Mesendoderm (in vitro differentiated cells): ENCODE measurements around the gene TRMT2A.
A peak's percentile ranks its signal among the peaks of the same experiment; 100 is the strongest.

Experiments
- DNase-seq: peaks from one replicate; pipeline ENCODE4 v3.0.0; 2013
- H2AK5ac ChIP-seq: 2 replicates; pipeline ENCODE4 v1.6.1; 2013; ENCODE audit warnings: low read length, inconsistent platforms
- H2BK120ac ChIP-seq: 2 replicates; pipeline ENCODE4 v1.6.1; 2013; ENCODE audit warnings: low read depth, mild to moderate bottlenecking, low read length, moderate library complexity, mixed read lengths
- H2BK15ac ChIP-seq: replicated peaks from 2 replicates; pipeline ENCODE4 v1.6.1; 2013; ENCODE audit warnings: low read depth, mild to moderate bottlenecking, moderate library complexity
- H2BK5ac ChIP-seq: 2 replicates; pipeline ENCODE4 v1.6.1; 2013; ENCODE audit warnings: low read length, inconsistent platforms
- H3K18ac ChIP-seq: 2 replicates; pipeline ENCODE4 v1.6.1; 2013; ENCODE audit warnings: mild to moderate bottlenecking, low read length, mixed read lengths
- H3K23ac ChIP-seq: one replicate; pipeline ENCODE4 v1.6.1; 2013; ENCODE audit warnings: low read length
- H3K27ac ChIP-seq: 2 replicates; pipeline ENCODE4 v1.5.1; 2013; ENCODE audit warnings: low read depth, mild to moderate bottlenecking, inconsistent platforms, low read length, moderate library complexity
- H3K27me3 ChIP-seq: 2 replicates; pipeline ENCODE4 v1.6.1; 2013; ENCODE audit warnings: low read length, control low read depth, mild to moderate bottlenecking, inconsistent platforms; ENCODE audit not compliant: insufficient read depth, poor library complexity
- H3K36me3 ChIP-seq: 2 replicates; pipeline ENCODE4 v1.6.1; 2013; ENCODE audit warnings: low read length, inconsistent platforms; ENCODE audit not compliant: control insufficient read depth, insufficient read depth
- H3K4ac ChIP-seq: one replicate; pipeline ENCODE4 v1.6.1; 2013; ENCODE audit warnings: low read depth, mild to moderate bottlenecking, low read length, moderate library complexity
- H3K4me1 ChIP-seq: 2 replicates; pipeline ENCODE4 v1.6.1; 2013; ENCODE audit warnings: low read depth, low read length, inconsistent platforms; ENCODE audit not compliant: control insufficient read depth
- H3K4me2 ChIP-seq: 2 replicates; pipeline ENCODE4 v1.6.1; 2013; ENCODE audit warnings: low read length
- H3K4me3 ChIP-seq: 2 replicates; pipeline ENCODE4 v1.5.1; 2013; ENCODE audit warnings: mild to moderate bottlenecking, low read length
- H3K56ac ChIP-seq: one replicate; pipeline ENCODE4 v1.6.1; 2013; ENCODE audit warnings: low read length
- H3K79me1 ChIP-seq: 2 replicates; pipeline ENCODE4 v1.6.1; 2013; ENCODE audit warnings: low read length, inconsistent platforms
- H3K79me2 ChIP-seq: 2 replicates; pipeline ENCODE4 v1.6.1; 2013; ENCODE audit warnings: mild to moderate bottlenecking, low read length; ENCODE audit not compliant: control insufficient read depth, insufficient read depth
- H3K9ac ChIP-seq: 2 replicates; pipeline ENCODE4 v1.6.1; 2013; ENCODE audit warnings: low read length, inconsistent platforms
- H4K5ac ChIP-seq: one replicate; pipeline ENCODE4 v1.6.1; 2013; ENCODE audit warnings: low read length
- H4K8ac ChIP-seq: one replicate; pipeline ENCODE4 v1.6.1; 2013; ENCODE audit warnings: low read depth, mild to moderate bottlenecking, control low read depth, low read length, moderate library complexity
- WGBS: extraction: QIAGEN DNeasy Blood & Tissue Kit; methylation state at CpG from one replicate; pipeline ENCODE4 v1.1.7; 2013; ENCODE audit warnings: low lambda C conversion rate, missing lambda C conversion rate; ENCODE audit not compliant: insufficient coverage; ENCODE audit errors: extremely low coverage; 5-methylcytosine and 5-hydroxymethylcytosine counted together

The TRMT2A gene

GRCh38 chr22:20107471-20107901 lies 9.5 kb downstream of the TRMT2A start:
- WGBS: no CpG with 5 or more reads among the region's 7 CpGs
- Histone ChIP-seq H3K4me3 (no peak overlapping the region), H3K36me3 (peaks cover 34% of the 10 kb centered on the region), H2AK5ac (no peak overlapping the region), H2BK120ac (no peak overlapping the region), H3K27ac (no peak overlapping the region), H3K18ac (no peak overlapping the region), H2BK5ac (no peak overlapping the region), H3K9ac (no peak overlapping the region), H3K27me3 (no peaks in the 10 kb centered on the region), H3K4me1 (no peaks in the 10 kb centered on the region), H3K4ac (no peak overlapping the region), H3K79me1 (peaks cover 12% of the 10 kb centered on the region), H3K23ac (no peak overlapping the region), H4K5ac (no peak overlapping the region), H3K56ac (no peak overlapping the region), H2BK15ac (no peak overlapping the region), H3K4me2 (no peak overlapping the region), H3K79me2 (peaks cover 3% of the 10 kb centered on the region), H4K8ac (no peak overlapping the region)
- DNase-seq: no peak

DNA sequence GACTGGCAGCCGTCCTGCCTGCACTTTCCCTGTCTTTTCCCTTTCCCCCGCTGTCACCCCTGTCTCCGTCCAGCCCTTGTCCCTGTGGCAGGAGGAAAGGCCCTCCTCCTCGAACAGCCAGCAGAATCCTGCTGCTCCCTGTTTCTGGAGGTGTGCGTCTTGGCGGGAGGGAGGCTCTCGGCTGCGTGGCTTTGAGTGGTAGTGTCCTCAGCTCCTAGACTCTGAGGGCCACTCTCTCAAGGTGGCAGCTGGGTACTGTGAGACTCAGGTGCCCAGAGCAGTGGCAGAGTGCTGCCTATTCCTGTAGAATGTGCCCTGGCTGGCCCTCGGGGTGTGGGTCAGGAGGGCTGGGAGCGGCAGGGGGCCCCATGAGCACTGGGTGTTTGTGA lies 10.2 kb downstream of the TRMT2A start:
- Histone ChIP-seq H3K23ac (no peak overlapping the region), H2BK120ac (no peak overlapping the region), H3K56ac (no peak overlapping the region), H4K8ac (no peak overlapping the region), H3K79me2 (peaks cover 7% of the 10 kb centered on the region), H3K4ac (no peak overlapping the region), H2BK5ac (no peak overlapping the region), H3K4me2 (no peak overlapping the region), H4K5ac (no peak overlapping the region), H3K4me1 (no peaks in the 10 kb centered on the region), H3K27me3 (no peaks in the 10 kb centered on the region), H2BK15ac (no peak overlapping the region), H3K36me3 (peaks cover 34% of the 10 kb centered on the region), H2AK5ac (no peak overlapping the region), H3K18ac (no peak overlapping the region), H3K79me1 (peaks cover 15% of the 10 kb centered on the region), H3K9ac (no peak overlapping the region), H3K27ac (no peak overlapping the region), H3K4me3 (no peak overlapping the region)
- WGBS: no CpG with 5 or more reads among the region's 10 CpGs
- no peak for DNase-seq

DNA sequence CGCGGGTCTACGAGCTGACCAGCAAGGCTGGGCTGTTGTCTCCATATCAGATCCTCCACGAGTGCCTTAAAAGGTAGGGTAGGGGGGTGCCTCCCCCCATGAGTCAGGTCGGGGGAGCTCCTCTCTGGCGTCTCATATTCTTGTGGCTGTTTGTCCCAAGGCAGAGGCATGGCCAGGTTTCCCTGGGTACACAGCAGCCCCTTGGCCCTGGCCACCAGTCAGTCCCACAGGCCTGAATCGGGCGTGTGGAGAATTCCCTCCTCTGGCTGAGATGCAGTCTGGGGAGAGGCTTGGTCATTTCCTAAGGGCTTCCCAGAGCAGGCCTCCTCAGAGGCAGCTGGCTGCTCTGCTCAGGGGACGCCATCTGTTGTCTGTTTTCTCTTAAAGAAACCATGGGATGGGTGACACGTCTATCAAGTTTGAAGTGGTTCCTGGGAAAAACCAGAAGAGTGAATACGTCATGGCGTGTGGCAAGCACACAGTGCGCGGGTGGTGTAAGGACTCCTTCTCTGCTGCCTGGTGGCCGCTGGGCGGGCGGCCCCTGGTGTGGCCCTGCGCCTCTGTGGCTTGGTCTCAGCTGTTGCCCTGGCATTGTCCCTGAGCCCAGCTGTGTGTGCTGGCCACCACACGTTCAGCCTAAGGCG lies 10.7 kb downstream of the TRMT2A start:
- no peak for DNase-seq
- WGBS: no CpG with 5 or more reads among the region's 20 CpGs

DNA sequence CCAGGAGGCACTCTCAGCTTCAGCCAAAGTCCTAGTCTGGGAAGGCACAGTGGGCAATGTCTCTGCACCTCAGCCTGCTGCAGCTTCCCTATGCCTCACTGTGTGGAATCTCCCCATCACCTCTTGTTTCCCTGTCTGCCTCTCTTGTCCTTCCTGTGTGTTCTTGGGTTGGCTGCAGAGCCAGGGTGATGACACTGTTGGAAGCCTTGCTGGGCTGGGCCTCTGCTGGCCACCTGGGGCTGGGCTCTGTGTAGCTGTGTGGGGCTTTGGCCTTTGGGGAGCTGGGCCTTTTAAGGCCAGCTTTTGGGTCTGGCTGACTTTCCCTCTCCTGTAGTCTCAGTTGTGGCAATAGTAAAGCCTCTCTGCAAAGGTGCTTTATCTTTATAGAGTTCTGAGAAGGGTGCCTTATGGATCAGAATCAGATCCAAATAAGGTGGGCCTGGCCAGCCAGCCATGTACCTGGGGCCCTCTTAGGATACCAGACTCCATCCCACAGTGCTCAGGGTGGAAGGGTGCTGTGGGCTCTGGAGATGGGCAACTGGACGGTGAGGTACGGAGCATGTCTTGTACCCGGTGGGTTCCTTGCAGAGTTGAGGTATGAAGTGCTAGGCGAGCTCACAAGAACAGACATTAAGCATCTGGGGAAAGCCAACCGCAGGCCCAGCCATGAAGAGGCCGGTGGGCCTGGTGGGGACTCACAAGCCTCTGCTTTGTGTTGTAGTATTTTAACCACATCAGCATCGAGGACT lies 11.4 kb downstream of the TRMT2A start:
- Histone ChIP-seq H3K4ac (no peak overlapping the region), H3K18ac (no peak overlapping the region), H2BK120ac (no peak overlapping the region), H4K5ac (no peak overlapping the region), H3K79me1 (peaks cover 18% of the 10 kb centered on the region), H4K8ac (no peak overlapping the region), H3K4me3 (no peak overlapping the region), H3K56ac (no peak overlapping the region), H2BK15ac (no peak overlapping the region), H2AK5ac (no peak overlapping the region), H3K4me1 (no peaks in the 10 kb centered on the region), H3K9ac (no peak overlapping the region), H3K36me3 (peaks cover 31% of the 10 kb centered on the region), H2BK5ac (no peak overlapping the region), H3K79me2 (peaks cover 9% of the 10 kb centered on the region), H3K27ac (no peak overlapping the region), H3K27me3 (no peaks in the 10 kb centered on the region), H3K4me2 (no peak overlapping the region), H3K23ac (no peak overlapping the region)
- DNase-seq: no peak
- no CpG with 5 or more reads among the region's 7 CpGs for WGBS

More for the DNA sequence above, 10.7 kb downstream of the TRMT2A start:
- Histone ChIP-seq H4K8ac (no peak overlapping the region), H3K4me3 (no peak overlapping the region), H2BK15ac (no peak overlapping the region), H3K4me2 (no peak overlapping the region), H3K79me2 (peaks cover 9% of the 10 kb centered on the region), H3K27me3 (no peaks in the 10 kb centered on the region), H3K23ac (no peak overlapping the region), H3K18ac (no peak overlapping the region), H4K5ac (no peak overlapping the region), H3K4me1 (no peaks in the 10 kb centered on the region), H3K4ac (no peak overlapping the region), H2BK120ac (no peak overlapping the region), H3K56ac (no peak overlapping the region), H3K27ac (no peak overlapping the region), H2BK5ac (no peak overlapping the region), H3K9ac (no peak overlapping the region), H2AK5ac (no peak overlapping the region), H3K79me1 (peaks cover 18% of the 10 kb centered on the region), H3K36me3 (peaks cover 35% of the 10 kb centered on the region)

DNA sequence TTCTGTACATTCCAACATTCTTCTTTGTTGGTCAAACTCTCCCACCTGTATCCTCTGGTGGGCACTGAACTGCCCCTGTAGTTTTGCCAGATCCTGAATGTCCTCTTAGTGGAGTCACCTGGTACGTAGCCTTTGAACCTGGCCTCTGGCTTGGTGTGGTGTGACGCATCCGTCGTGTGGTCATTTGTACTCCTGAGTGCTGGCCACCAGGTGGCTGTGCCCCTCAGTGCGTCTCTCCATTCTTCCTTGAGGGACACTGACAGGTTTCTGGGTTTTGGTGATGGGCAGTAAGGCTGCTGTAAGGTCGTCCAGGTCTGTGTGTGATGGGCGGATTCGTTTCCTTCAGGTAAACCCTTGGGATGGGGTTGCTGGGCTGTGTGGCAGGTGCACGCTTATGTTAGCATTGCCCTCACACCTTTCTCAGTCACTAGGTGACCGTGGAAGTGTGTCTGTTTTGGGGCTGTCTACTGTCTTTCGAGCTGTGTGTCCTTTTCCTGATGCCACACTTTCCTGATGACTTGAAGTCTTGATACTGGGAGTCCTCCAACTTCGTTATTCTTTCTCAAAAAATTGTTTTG lies 14.7 kb downstream of the TRMT2A start:
- no peak overlapping the region for H2BK15ac ChIP-seq
- H3K27me3 ChIP-seq: no peaks in the 10 kb centered on the region
- peaks cover 19% of the 10 kb centered on the region for H3K79me1 ChIP-seq
- no peak overlapping the region for H3K9ac ChIP-seq
- peaks cover 9% of the 10 kb centered on the region for H3K79me2 ChIP-seq
- no peak overlapping the region for H3K4me2 ChIP-seq
- H3K4me3 ChIP-seq: no peak overlapping the region
- no peak overlapping the region for H4K8ac ChIP-seq
- no peak overlapping the region for H3K23ac ChIP-seq
- peaks cover 31% of the 10 kb centered on the region for H3K36me3 ChIP-seq
- H4K5ac ChIP-seq: no peak overlapping the region
- H3K18ac ChIP-seq: no peak overlapping the region
- no peak overlapping the region for H3K56ac ChIP-seq
- no peak overlapping the region for H2AK5ac ChIP-seq
- no peak overlapping the region for H3K27ac ChIP-seq
- no peaks in the 10 kb centered on the region for H3K4me1 ChIP-seq
- no peak overlapping the region for H2BK120ac ChIP-seq
- H3K4ac ChIP-seq: no peak overlapping the region
- WGBS: no CpG with 5 or more reads among the region's 12 CpGs
- H2BK5ac ChIP-seq: no peak overlapping the region
- DNase-seq: peak; percentile 45
